Measurements from ENCODE around the gene KCNAB1. TPM values are rescaled to one million over a fixed set of nuclear protein-coding genes. Genes with fewer than 3 reads are reported as not detected.

The KCNAB1 gene
- total and polyA plus RNA-seq, 10 of the 15 experiments (the other 5 are each of a cell fraction or from before 2014, with no cell fraction given): 0.11 to 0.69 (median 0.43) TPM; not detected in 6

DNA sequence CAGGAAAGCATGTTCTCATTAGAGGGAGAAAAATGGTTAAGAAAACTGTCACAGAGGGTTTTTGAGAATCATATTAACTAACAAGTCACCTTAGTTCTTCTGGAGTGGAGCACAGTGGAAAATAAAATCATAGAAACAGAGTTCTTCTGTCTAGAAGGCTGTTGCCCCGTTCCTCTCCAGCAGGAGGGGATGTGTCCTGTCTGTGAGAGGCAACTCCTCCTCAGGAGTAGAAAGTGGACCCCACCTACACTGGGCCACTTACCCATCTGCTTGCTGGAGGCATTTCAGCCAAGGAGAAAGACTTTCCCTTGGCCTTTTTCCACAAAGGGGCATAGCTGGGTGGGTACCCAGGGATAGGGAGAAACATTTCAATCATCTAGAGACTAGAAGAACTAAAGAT lies 327.9 kb downstream of the KCNAB1 start:
- Histone ChIP-seq H3K9ac (ENCODE audit: control insufficient read depth, insufficient read depth, low read length) (no peak overlapping the region), H3K27ac (ENCODE audit: control insufficient read depth, insufficient read depth) (no peak overlapping the region), H3K9me3 (replicated peaks; ENCODE audit: control insufficient read depth, insufficient read depth, low read length) (no peaks in the 10 kb centered on the region), H3K27me3 (replicated peaks in 1 of 2; ENCODE audit: control insufficient read depth in 2 of 2, insufficient read depth in 2 of 2, low read length in 1 of 2) (no peaks in the 10 kb centered on the region), H3K4me2 (ENCODE audit: control insufficient read depth, insufficient read depth) (no peak overlapping the region), H3K4me3 (no peak overlapping the region), H3K36me3 (ENCODE audit: control insufficient read depth in 2 of 2, insufficient read depth in 2 of 2, low read length in 1 of 2) (no peaks in the 10 kb centered on the region), H2AFZ (ENCODE audit: control insufficient read depth, low read depth, low read length) (no peak overlapping the region), H3K4me1 (ENCODE audit: control insufficient read depth, insufficient read depth, low read length) (no peaks in the 10 kb centered on the region), H4K20me1 (ENCODE audit: control insufficient read depth, insufficient read depth) (no peaks in the 10 kb centered on the region), H3K79me2 (ENCODE audit: control insufficient read depth, insufficient read depth, low read length) (no peaks in the 10 kb centered on the region)
- TF ChIP-seq TBL1XR1 (IDR thresholded peaks at IDR 0.05; ENCODE audit: low read depth, low read length): no peak
- TF ChIP-seq ZNF622 (IDR thresholded peaks at IDR 0.05): no peak
- TF ChIP-seq SMC3 (IDR thresholded peaks at IDR 0.05; ENCODE audit: borderline replicate concordance, low read length): peak; percentile 64; the same call in 1 of the 2 replicates
- no peak for TF ChIP-seq EZH2 (IDR thresholded peaks at IDR 0.05; ENCODE audit: borderline replicate concordance, control insufficient read depth, low read depth, low read length)
- TF ChIP-seq, protein P1, sequence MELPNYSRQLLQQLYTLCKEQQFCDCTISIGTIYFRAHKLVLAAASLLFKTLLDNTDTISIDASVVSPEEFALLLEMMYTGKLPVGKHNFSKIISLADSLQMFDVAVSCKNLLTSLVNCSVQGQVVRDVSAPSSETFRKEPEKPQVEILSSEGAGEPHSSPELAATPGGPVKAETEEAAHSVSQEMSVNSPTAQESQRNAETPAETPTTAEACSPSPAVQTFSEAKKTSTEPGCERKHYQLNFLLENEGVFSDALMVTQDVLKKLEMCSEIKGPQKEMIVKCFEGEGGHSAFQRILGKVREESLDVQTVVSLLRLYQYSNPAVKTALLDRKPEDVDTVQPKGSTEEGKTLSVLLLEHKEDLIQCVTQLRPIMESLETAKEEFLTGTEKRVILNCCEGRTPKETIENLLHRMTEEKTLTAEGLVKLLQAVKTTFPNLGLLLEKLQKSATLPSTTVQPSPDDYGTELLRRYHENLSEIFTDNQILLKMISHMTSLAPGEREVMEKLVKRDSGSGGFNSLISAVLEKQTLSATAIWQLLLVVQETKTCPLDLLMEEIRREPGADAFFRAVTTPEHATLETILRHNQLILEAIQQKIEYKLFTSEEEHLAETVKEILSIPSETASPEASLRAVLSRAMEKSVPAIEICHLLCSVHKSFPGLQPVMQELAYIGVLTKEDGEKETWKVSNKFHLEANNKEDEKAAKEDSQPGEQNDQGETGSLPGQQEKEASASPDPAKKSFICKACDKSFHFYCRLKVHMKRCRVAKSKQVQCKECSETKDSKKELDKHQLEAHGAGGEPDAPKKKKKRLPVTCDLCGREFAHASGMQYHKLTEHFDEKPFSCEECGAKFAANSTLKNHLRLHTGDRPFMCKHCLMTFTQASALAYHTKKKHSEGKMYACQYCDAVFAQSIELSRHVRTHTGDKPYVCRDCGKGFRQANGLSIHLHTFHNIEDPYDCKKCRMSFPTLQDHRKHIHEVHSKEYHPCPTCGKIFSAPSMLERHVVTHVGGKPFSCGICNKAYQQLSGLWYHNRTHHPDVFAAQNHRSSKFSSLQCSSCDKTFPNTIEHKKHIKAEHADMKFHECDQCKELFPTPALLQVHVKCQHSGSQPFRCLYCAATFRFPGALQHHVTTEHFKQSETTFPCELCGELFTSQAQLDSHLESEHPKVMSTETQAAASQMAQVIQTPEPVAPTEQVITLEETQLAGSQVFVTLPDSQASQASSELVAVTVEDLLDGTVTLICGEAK (IDR thresholded peaks at IDR 0.05; ENCODE audit: borderline replicate concordance): no peak
- TF ChIP-seq ZBED1 (IDR thresholded peaks at IDR 0.05; ENCODE audit: borderline replicate concordance): no peak
- TF ChIP-seq RAD21 (IDR thresholded peaks at IDR 0.05; ENCODE audit: insufficient read depth, low read depth, low read length): peak; percentile 72
- TF ChIP-seq, protein P2, sequence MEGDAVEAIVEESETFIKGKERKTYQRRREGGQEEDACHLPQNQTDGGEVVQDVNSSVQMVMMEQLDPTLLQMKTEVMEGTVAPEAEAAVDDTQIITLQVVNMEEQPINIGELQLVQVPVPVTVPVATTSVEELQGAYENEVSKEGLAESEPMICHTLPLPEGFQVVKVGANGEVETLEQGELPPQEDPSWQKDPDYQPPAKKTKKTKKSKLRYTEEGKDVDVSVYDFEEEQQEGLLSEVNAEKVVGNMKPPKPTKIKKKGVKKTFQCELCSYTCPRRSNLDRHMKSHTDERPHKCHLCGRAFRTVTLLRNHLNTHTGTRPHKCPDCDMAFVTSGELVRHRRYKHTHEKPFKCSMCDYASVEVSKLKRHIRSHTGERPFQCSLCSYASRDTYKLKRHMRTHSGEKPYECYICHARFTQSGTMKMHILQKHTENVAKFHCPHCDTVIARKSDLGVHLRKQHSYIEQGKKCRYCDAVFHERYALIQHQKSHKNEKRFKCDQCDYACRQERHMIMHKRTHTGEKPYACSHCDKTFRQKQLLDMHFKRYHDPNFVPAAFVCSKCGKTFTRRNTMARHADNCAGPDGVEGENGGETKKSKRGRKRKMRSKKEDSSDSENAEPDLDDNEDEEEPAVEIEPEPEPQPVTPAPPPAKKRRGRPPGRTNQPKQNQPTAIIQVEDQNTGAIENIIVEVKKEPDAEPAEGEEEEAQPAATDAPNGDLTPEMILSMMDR (IDR thresholded peaks at IDR 0.05 in 2 of 3, conservative IDR thresholded peaks at IDR 0.05 in 1 of 3; ENCODE audit: control insufficient read depth in 2 of 3, extremely low read depth in 1 of 3, insufficient read depth in 1 of 3, low read depth in 3 of 3, low read length in 3 of 3): peak; percentile 56 to 68 (median 57)
- in situ Hi-C loops (cut with MboI): no loop called here
- 0% methylated on average over 1 of the region's 1 CpG for WGBS (ENCODE audit: insufficient coverage, insufficient replicate concordance, low lambda C conversion rate, missing lambda C conversion rate)
- DNase-seq (ENCODE audit: low read depth, low spot score) (no peak), FAIRE-seq (peak; percentile 89), ATAC-seq (peak; percentile 88)
- RAD21 ChIA-PET (ENCODE audit: unreplicated experiment): interaction anchor here (1.1 kb wide), 1 partner anchor 68 kb away, joined by 3 read pairs; no protein-coding TSS in a partner anchor
- SMC1A ChIA-PET (ENCODE audit: uncharacterized antibody, unreplicated experiment): interaction anchor here (3.0 kb wide), 1 partner anchor 60 kb away, joined by 35 read pairs; no protein-coding TSS in a partner anchor
- CTCF ChIA-PET: interaction anchor here (0.6 to 5.8 kb wide), 4 partner anchors 9 to 152 kb away, joined by 3 to 59 read pairs (median 4); no protein-coding TSS in a partner anchor
- intact Hi-C loops (cut with micrococcal nuclease; ENCODE audit: unreplicated experiment): loop anchor here (1.0 kb wide), 1 partner anchor 61 kb away; no protein-coding TSS in a partner anchor
- POLR2A ChIA-PET: no interaction called here
- no TSS peak for BruUV-seq (replicated peaks)
